ENCODE results near the gene COBL.

The COBL gene

GRCh38 chr7:51151455-51151854 is 165.2 kb downstream of the COBL start:
- no peak for DNase-seq (ENCODE audit: low read depth in 1 of 2, low spot score in 1 of 2)

- no peak for DNase-seq (ENCODE audit: low read depth in 1 of 2, low spot score in 1 of 2)
Measured at GRCh38 chr7:51150193-51150592, 166.4 kb downstream of the COBL start.

GRCh38 chr7:51148216-51148615 is 168.4 kb downstream of the COBL start:
- no peak for DNase-seq (ENCODE audit: low read depth in 1 of 2, low spot score in 1 of 2)

- DNase-seq (ENCODE audit: low read depth in 1 of 2, low spot score in 1 of 2) = no peak
Measured at GRCh38 chr7:51146816-51147586, 169.6 kb downstream of the COBL start.

- DNase-seq (ENCODE audit: low read depth in 1 of 2, low spot score in 1 of 2) = no peak
Measured at GRCh38 chr7:51144178-51144577, 172.4 kb downstream of the COBL start.

GRCh38 chr7:51142741-51143385 is 173.7 kb downstream of the COBL start:
- DNase-seq (ENCODE audit: low read depth in 1 of 2, low spot score in 1 of 2) = no peak

GRCh38 chr7:51141451-51142003 is 175.1 kb downstream of the COBL start:
- no peak for DNase-seq (ENCODE audit: low read depth in 1 of 2, low spot score in 1 of 2)

- DNase-seq (ENCODE audit: low read depth in 1 of 2, low spot score in 1 of 2) = no peak
Measured at GRCh38 chr7:51140199-51141164, 176.1 kb downstream of the COBL start.

- DNase-seq (ENCODE audit: low read depth in 1 of 2, low spot score in 1 of 2) = no peak
Measured at GRCh38 chr7:51139796-51140195, 176.8 kb downstream of the COBL start.

GRCh38 chr7:51138123-51139085 is 178.2 kb downstream of the COBL start:
- no peak for DNase-seq (ENCODE audit: low read depth in 1 of 2, low spot score in 1 of 2)

- DNase-seq (ENCODE audit: low read depth in 1 of 2, low spot score in 1 of 2) = no peak
Measured at GRCh38 chr7:51135576-51135975, 181.0 kb downstream of the COBL start.

GRCh38 chr7:51134013-51134441 is 182.6 kb downstream of the COBL start:
- DNase-seq (ENCODE audit: low read depth in 1 of 2, low spot score in 1 of 2) = no peak

- no peak for DNase-seq (ENCODE audit: low read depth in 1 of 2, low spot score in 1 of 2)
Measured at GRCh38 chr7:51132661-51133060, 183.9 kb downstream of the COBL start.

- no peak for DNase-seq (ENCODE audit: low read depth in 1 of 2, low spot score in 1 of 2)
Measured at GRCh38 chr7:51129527-51130472, 186.8 kb downstream of the COBL start.

- no peak for DNase-seq (ENCODE audit: low read depth in 1 of 2, low spot score in 1 of 2)
Measured at GRCh38 chr7:51128545-51129435, 187.8 kb downstream of the COBL start.

GRCh38 chr7:51127618-51127904 is 189.0 kb downstream of the COBL start:
- no peak for DNase-seq (ENCODE audit: low read depth in 1 of 2, low spot score in 1 of 2)

GRCh38 chr7:51126813-51127617 is 189.6 kb downstream of the COBL start:
- no peak for DNase-seq (ENCODE audit: low read depth in 1 of 2, low spot score in 1 of 2)

Data from activated CD4-positive, alpha-beta T cell treated with anti-CD3 and anti-CD28 coated beads, Interleukin-2, amount 50 U/mL, for 24 hours (primary cell).